GM19438 (cell line): Measurements from ENCODE around the gene TREML2.
"Not testable (repeated sequence)": the region's sequence is repeated elsewhere in the genome, so short reads cannot be mapped to it uniquely, and the experiment has no call there.

Experiments used
- ATAC-seq: cut with Tn5 transposase; IDR thresholded peaks from one replicate; pipeline ENCODE4 v1.9.1; 2021; ENCODE audit warnings: low read depth; ENCODE audit not compliant: unreplicated experiment

TREML2 gene, protein sequence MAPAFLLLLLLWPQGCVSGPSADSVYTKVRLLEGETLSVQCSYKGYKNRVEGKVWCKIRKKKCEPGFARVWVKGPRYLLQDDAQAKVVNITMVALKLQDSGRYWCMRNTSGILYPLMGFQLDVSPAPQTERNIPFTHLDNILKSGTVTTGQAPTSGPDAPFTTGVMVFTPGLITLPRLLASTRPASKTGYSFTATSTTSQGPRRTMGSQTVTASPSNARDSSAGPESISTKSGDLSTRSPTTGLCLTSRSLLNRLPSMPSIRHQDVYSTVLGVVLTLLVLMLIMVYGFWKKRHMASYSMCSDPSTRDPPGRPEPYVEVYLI

DNA sequence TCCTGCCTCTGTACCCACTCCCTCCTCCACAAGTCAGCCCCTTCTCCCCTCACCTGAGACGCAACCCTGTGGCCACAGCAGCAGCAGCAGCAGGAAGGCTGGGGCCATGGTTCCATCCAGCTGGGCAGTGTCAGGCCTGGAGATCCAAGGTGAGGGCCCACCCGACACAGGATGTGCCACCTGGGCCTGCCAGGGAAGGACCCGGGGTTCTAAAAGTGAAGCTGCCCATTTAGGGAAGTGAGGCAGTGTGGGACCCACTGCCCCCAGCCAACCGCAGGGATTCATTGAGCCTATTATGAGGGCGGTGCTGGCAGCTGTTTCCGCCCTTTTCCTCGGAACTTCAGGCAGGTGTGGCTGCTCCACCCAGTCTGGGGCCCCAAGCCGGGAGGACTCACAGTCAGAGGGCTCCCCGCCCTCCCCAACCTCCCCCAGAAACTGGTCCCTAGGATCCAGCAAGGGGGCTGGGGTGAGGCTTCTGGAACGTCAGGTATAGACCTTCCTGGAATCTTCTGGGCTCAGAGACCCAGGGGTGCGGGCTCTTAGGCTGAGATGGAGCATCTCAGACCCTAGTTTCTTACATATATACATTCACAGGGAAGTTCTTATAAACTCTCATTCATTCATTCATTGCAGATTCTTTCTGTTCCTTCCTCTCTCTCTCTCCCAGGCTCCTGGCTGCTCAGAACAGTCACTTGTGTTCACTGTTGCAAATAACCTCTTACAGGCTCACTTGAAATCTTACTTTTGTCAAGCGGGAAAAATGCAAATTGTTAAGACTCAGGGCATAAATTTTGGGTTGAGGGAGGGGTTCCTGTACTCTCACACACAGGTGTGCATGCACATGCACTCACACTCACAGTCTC lies at the start of gene TREML2:
TSS of gene TREML2 (minus strand) at position 249 of the 863 bp plus-strand sequence. CDS start at position 108, 141 bp downstream.
- ATAC-seq: no peak

DNA sequence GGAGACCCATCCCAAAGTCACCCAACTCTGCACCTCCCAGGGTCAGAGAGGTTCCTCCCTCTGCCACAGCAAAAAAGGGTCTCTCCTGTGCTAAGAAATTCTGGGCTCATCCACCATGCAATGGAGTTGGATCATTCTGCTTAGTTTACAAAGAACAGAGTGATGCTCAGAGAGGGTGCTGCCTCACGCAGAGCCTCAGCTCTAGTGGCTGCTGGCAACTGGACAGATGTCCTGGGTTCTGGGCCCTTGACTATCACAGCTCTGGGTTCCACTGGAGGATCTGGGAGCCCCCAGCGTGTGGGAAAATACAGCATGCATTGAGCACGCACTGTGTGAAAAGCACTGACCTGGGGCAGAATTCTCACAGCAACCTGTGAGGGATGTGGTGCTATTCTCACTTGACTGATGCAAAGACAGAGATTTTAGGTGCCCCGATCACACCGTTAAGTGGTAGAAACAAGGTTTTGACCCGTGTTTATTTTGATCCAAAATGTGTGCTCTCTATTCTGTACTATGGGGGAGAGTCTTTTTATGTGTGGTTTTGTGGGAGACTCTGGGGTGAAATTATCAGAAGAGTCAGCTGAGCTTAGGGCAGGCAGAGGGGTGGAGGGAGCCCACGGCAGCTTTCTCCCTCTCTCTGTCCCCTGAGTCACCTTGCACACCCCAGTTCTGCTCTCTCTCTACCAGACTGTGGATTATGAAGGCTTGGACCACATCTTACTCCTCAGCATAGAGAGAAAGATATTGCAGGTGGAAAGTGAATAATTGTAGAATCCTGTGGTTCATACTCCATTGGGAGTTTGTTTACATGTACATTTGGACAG lies 47.1 kb upstream of the TREML2 start:
- ATAC-seq: no peak

DNA sequence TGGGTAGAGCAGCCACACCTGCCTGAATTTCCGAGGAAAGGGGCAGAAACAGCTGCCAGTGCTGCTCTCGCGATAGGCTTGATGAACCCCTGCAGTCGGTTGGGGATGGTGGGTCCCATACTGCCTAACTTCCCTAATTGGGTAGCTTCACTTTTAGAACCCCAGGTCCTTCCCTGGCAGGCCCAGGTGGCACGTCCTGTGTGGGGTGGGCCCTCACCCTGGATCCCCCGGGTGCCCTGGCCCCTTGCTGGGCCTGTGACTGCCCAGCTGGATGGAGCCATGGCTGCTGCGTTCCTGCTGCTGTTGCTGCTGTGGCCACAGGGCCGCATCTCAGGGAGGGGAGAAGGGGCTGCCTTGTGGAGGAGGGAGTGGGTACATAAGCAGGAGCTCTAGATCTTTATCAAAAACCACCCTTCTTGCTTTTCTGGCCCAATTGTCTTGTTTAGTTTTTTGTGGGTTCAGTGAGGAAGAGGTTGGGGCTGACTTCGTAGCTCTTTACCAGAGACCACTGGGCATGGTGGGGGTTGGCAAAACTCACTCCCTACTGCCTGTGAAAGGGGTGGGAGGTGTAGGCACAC lies 46.4 kb upstream of the TREML2 start:
- no peak for ATAC-seq

DNA sequence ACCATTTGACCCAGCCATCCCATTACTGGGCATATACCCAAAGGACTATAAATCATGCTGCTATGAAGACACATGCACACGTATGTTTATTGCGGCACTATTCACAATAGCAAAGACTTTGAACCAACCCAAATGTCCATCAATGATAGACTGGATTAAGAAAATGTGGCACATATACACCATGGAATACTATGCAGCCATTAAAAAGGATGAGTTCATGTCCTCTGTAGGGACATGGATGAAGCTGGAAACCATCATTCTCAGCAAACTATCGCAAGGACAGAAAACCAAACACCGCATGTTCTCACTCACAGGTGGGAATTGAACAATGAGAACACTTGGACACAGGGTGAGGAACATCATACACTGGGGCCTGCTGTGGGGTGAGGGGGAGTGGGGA lies 45.6 kb upstream of the TREML2 start:
- not testable (repeated sequence) for ATAC-seq

DNA sequence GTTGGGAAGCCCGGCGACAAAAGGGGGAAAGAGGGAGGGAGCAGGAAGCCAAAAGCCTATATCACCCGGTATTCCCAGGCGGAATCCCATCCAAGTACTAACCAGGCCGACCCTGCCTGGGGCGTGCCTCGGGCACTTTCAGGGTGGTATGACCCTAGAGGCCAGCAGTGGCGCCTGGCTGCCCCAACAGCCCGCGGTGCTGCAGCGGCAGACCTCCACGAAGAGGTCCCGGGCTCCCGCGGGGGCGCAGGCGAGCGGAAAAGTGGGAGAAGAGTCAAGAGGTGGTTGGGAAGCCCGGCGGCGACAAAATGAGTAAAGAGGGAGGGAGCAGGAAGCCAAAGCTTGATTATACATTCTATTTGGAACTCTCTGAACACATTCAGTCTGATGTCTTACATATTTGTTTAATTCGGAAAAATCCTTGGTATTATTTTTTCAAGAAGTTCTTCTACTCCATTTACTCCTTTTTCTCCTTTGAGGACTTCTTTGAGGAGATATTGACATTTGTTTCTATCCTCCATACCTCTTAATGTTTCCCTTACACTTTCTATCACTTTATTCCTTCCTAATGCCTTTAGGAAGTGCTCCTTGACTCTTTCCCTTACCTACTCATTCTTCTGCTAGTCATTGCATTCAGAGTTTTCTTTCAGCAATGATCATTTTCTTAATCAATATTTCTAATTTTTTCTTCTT lies 38.7 kb upstream of the TREML2 start:
- ATAC-seq: no peak

DNA sequence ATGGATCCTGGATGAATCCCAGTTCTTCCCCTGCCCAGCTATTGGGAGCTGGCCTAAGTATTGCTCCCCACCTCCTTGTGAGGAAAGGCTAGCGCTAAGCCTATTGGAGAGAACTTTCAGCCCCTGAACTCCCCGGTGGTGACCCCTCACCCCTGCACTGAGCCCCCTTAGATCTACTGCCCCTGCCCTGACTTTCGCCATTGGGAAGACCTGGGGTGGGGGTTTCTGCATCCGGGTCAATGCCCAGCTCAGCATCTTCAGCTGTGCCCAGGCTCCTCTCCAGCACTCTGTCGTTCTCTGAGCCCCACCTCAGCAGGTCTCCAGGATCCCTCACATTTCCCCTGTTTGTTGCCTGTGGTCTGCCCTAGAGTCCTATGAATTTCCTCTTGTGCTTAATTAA lies 36.2 kb upstream of the TREML2 start:
- ATAC-seq: no peak

DNA sequence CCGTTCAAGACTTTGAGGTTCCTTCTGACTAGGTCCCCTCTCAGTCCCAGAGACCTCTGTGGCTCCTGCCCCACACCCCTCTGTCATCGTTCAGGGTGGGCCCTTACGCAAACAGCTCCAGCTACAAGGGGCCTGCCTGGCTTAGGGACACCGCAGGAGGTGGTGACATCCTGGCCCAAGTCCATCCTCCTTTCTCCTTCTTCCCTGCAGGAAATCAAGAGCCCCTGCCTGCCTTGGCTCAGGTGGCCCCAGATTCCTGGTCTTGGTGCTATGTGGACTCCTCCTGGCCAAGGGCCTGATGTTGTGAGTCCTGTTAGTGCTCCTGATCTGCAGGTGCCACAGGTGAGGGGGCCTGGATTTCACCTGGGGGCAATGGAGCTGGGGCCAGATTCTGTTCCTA lies 35.3 kb upstream of the TREML2 start:
- no peak for ATAC-seq

DNA sequence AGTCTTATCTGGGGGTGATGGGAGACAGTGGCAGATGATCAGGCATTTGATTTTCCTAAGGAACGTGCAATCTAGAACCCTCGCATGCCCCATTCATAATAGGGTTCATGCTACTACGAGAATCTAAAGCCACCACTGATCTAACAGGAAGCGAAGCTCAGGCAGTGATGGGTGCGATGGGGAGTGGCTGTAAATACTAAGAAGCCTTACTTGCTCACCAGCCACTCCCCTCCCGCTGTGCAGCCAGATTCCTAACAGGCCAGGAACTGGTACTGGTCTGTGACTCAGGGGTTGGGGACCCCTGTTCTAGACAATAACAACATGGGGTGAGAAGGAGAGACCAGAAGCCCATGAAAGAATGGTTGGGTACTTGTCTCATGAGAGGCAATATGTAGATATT lies 31.7 kb upstream of the TREML2 start:
- no peak for ATAC-seq

DNA sequence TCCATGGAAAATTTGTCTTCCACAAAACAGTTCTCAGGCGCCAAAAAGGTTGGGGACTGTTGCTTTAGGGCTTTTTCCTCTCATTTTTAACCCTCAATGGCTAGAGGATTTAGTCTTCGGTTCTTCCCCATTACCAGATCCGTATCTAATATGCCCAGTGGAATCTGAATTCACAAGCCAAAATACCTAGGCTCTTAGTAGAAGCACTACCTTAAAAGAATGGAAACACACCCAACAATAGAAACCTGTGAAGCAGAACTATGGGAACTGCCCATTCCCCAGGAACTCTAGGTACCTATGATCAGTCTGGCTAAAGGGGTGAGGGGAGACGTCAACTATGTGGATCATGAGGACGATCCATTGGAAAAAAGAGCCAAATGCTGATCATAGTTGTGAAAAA lies 30.3 kb upstream of the TREML2 start:
- no peak for ATAC-seq

DNA sequence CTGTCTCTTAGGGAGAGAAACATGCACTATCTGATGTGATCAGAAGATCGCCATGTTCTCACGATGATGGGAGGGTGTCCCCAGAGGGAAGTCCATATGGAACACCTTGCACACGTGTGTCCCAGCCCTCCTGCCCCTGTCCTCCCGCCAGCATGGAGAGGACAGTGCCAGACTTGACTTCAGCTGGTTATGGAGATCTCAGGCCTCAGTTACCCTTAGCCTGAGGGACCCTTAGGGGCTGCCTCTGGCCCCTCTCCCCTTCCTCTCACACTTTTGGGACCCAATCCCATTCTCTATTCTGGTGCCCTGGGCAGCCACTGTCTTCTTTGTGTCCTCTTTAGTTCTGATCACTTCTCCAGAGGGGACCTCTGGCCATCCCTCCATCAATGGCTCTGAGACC lies 28.8 kb upstream of the TREML2 start:
- no peak for ATAC-seq

DNA sequence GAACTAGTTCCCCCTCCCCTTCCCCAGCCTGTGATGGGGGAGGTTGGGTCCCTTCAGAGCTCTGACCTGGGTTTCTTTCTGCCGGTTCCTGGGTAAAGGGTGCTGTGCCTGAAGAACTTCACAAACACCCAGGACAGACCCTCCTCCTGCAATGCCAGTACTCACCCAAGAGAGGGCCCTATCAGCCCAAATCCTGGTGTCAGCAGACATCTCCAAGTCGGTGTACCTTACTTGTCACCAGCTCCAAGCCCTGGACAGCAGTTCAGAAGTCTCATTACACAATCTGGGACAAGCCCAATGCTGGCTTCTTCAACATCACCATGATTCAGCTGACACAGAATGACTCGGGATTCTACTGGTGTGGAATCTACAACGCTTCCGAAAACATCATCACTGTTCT lies 27.7 kb upstream of the TREML2 start:
- no peak for ATAC-seq

DNA sequence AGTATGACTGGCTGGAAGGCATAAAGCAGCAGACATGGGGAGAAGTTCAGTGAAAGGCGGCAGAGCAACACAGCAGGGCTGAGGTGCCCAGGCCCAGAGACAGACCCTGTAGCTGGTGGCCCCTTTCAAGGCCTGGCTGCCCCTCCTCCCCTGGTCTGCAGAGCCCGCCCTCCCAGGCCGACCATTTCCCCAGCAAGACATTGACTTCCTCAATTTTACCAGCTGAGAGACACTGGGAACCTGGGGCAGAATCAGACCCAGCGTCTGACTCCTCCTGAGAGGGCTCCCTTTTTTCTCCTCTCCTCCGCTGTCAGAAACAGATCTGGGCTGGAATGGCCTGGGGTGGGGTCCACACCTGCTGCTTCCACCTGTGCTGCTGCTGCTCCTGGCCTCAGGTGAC lies 27.1 kb upstream of the TREML2 start, which contains the start of gene TREML4:
TSS of gene TREML4 (plus strand) at position 254 of the 400 bp plus-strand sequence. CDS start at position 333, 79 bp downstream.
- no peak for ATAC-seq

DNA sequence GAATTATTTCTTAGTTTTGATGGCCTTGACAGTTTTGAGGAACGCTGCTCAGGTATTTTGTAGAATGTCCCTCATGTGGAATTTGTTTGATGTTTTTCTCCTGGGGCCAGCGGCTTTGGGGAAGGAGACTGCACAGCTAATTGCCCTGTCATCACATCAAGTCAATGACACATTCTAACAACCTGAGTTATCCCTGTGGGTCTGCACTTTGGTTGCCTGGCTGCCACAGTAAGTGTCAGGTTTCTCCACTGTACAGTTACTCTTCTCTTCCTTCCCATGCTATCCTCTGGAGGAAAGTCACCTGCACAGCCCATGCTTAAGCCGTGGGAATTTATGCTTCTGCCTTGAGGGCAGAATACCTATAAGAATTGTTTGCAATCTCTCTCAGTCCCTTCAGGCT lies 25.8 kb upstream of the TREML2 start:
- no peak for ATAC-seq

DNA sequence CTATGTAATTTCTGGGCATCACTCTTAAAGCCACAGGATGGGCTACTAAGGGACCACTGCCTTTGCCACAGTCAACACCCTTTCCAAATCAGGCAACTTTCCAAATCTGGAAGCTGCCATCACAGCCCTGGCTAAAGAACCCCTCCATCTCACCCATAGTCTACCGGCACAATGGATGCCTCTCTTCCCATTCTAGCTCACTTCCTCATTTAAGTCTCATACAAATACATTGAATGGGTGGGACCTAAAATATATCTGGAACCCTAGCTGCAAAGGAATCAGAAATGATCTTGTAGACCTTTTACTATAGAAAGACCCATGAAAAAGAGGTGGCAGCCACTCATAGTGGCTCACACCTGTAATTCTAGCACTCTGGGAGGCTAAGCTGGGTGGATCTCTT lies 23.9 kb upstream of the TREML2 start:
- no peak for ATAC-seq

DNA sequence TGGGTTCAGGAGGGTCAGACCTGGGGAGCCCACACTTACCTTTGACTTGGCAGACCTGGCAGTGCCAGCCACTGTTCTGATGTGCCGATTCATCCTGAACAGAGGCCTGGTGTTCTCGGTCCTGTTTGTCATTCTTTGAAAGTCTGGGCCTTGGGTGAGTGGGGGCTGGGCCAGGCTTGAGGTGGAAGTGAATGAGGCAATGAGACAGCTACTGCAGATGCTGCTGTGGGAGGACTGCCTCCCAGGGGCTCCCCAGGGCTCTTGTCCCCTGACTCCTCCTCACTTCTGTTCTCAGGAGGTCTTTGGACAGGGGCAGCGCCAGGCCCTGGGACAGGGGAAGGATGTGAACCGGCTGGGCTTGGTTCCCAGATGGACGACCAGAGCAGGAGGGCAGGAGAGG lies 21.6 kb upstream of the TREML2 start:
- ATAC-seq: no peak

DNA sequence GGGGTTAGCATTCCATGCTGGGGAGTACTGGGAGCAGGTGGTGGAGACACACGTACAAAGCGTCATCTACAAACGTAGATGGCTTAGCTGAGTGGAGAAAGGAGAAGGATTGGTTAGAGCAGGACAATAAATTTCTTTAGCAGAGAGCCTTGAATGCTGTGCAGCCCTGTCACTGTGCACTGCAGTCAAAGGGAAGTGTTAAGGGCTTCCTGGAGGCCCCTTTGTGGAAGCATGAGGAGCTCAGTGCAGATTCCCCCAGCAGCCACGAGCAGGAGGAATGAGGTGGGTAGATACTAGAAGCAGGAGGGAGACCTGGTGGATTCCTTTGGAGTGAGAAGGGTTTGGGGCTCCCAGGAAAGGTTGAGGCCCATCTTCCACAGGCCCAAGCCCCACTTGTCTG lies 21.1 kb upstream of the TREML2 start:
- ATAC-seq: no peak

DNA sequence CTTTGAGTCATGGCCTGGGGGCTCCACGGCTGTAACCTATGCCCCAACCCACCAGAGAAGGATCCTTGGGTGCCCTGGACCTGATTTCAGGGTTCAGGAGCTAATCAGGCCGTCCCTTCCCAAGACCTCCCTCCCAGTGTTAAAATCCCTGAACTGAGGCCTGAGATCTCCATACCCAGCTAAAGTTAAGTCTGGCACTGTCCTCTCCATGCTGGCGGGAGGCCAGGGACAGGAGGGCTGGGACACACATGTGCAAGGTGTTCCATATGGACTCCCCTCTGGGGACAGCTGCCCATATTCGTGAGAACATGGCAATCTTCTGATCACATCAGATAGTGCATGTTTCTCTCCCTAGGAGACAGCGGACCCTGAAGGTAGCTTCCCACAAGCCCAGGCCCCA lies 15.7 kb upstream of the TREML2 start:
- ATAC-seq: no peak

DNA sequence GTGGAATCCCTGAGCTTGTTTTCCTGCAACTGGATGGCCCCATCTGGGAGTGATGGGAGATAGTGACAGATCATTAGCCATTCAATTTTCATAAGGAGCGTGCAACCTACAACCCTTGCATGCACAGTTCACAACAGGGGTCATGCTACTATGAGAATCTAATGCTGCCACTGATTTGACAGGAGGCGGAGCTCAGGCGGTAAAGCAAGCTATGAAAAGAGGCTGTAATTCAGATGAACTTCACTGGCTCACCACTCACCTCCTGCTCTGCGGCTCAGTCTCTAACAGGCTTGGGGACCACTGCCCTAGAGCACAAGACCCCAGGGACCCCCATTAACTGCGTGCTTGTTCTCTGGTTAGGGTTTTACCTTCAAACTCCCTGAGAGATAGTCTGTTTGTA lies 14.8 kb upstream of the TREML2 start:
- ATAC-seq: no peak

DNA sequence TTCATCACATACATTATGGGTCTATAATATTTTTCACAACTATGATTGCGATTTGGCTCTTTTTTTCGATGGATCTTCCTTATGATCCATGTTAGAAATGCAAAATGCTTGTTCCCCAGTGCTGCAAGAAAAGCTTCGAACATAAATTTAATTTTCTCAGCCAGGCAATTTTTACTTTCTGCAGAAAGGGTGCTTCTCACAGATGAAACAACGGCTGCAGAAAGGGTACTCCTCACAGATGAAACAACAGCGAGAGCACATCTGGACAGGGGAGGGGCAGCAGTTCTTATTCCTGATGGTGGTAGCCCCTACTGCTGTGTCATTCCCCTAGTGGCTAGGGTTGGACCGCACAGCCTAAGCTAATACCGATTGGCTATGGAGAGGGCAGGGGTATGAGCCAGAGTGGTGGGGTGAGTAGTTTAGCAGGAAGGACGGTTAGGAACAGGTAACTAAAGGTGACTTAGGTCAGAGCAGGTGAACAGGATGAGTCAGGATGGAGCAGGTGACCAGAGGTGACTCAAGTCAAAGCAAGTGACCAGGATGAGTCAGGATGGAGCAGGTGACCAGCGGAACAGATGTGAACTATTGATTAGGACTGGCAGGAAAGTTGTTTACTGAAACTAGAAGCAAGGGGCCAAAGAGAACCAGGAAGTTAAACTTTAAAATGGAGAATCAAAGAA lies 13.8 kb upstream of the TREML2 start:
- ATAC-seq: no peak
